GM19395 (cell line): ENCODE measurements around the gene PPP4R3B.

Experiments used
- ATAC-seq: cut with Tn5 transposase; IDR thresholded peaks from one replicate; pipeline ENCODE4 v1.9.1; 2021; ENCODE audit warnings: mild to moderate bottlenecking, moderate library complexity; ENCODE audit not compliant: unreplicated experiment

The PPP4R3B gene

DNA sequence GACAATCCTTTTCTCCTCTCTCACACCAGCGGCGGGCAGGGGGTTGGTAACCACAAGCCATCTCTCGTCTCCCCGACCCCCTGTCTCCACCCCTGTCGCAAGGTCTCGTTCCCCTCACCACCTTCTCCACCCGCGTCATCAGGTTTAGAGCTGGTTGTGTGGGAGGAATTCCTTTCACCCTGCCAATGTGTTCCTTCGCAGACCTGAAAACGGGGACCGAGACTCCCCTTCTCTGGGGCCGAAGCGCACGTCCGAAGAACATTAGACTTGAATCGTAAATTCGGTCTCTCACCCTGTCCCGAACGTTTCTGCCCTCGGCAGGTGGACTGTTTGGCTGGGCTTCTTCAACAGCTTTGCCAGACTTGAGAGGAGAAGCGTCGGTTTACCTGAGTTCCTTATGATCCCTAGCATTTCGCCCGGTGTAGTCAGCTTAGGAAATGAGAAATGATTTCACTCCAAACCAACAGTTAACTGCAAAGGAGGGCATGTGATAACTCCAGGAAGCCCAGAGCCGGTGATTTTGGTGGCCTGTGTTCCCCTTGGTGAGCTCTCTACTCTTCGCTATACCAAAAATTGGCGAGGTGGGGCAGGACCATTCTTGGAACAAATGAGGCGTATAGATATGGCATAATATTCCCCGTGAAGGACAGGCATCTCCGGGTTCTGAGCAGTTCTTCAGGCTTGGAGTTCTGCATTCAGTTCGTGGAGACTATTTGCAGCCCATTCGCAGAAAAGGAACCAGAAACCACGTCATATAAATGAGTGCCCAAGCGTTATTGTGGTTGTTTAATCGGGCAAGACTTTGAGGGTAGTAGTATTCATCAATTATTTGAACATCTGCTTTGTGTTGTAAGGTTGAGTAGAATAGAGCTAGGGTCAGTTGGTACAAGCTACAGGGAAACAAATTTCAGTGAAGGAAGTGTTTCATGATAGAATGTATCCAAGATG, 97.2 kb downstream of the PPP4R3B start:
- ATAC-seq, result peak; percentile 17

DNA sequence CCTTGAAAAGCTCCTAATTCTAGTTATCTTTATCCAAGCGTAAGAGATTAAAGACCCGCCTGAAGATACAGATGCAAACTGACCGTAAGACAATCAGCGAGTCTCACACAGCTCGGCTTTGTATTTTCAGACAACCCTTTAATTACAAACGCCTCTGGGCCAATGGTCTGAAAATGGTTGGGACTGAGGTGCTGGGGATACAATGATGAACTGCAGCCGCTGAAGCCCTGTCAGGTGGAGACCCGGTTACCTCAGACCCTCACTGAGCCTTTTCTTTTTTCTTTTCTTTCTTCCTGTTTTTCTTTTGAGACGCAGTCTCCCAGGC, 98.6 kb downstream of the PPP4R3B start:
- ATAC-seq, result peak; percentile 19

DNA sequence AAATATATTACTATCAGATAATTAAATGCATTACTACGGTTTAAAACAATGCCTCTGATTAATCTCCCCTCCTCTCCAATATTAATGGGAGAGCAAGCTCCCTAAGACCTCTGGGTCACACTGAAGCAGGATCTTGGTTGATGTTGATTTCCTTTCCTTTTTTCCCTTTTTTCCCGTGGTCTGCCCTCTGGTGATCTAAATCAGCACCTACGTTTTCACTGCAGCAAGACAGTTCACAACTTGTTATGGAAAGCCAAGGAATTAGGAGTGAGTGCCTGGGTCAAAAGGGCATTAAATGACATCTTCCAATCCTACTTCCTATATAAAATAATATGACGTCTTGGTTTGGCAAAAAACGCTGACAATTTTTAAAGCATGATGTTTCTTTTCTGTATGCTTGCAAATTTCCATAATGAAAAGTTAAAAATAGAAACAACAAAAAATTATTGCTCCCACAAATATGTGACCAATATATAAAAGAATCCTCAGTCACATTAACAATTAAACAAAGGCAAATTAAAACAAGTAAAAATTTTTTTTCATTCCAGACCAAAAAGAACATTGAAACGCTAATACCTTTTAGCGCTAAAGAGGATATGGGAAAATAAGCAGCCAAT, 105.8 kb downstream of the PPP4R3B start:
- ATAC-seq, result no peak

DNA sequence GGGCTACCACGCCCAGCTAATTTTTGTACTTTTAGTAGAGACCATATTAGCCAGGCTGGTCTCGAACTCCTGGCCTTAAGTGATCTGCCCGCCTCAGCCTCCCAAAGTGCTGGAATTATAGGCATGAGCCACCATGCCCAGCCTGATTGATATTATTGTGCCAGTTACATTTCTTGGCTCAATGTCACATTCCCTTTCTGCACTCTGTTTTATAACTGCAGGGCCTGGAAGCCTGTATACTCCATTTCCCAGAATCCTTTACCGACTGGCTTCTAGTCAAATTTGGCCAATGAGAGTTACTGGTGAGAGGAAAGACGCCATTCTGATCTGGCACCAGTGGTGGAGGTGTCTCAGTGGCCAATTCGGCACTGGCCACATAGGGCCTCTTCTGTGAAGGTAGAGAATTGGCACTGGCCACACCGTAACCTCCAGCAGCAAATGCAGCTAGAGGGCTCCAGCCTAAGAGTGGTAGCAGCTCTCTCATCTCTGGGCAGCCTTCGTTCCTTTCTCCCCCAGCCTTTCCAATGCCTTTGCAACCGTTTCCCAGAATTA, 114.8 kb downstream of the PPP4R3B start:
- no peak for ATAC-seq

DNA sequence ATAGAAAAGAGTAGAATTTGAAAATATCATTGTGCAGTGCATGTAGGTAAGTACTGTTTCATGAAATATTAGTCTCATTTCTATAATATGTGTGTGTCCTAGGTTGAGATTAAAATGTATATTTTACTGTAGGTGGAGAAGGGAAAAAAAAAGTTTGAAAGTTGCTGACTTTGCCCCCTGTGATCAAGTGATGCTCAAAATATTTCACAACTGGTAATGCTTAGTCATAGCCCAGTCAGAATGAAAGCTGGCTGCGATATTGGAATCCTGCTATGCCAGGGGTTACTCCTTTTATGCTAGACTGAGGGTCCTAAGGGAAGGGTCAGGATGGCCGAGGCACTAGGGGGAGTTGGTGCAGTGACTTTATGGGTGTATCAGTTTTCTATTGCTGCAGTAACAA, 117.4 kb downstream of the PPP4R3B start:
- ATAC-seq, result no peak

DNA sequence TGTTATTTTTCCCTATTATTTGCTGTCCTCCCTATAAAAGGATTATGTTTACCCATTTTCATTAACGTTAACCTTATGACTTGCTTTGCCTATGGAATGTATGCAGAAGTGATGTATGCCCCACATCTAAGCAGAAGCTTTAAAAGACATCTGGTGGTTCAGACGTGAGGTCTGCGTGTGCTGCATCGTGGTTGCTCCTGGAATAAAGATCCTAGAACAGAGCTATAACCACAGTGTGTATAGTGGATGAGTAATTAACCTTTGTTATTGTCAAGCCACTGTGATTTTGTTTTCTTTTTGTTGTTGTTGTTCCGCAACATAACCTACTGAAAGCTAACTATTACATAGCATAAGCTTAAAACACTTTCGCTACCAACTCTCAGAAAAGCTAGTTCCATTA, 118.8 kb downstream of the PPP4R3B start:
- no peak for ATAC-seq
